Stimulated activated CD4-positive, alpha-beta T cell treated with anti-CD3 and anti-CD28 coated beads, Interleukin-1b, Interleukin-23, amount 100 ng/mL, for 1 hour (primary cell): ENCODE data around the gene CACFD1.
A peak's percentile ranks its signal among the peaks of the same experiment; 100 is the strongest.

Experiments used
- DNase-seq, 2 donors: peaks; one replicate each; pipeline ENCODE4 v3.0.0-alpha.2; 2020; ENCODE audit warnings: low read depth in 2 of 2

CACFD1 gene

DNA sequence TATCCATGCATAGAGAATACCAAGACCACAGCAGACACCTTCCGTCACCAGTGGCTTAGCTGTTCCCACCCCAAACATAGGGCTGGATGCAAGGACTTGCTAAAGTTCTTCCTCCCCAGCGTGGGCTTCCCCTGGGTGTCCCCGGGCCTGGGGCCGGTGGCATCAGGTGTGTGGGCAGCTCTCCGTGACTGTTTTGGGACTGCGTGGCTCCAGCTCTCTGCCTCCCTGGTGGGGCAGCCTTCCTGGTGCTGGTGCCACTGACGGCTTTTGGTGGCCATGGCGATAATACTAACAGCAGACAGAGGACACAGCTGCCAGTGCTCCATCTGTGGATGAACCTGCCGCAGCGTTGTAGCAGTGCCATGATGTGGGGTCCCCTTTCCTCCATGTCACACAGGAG lies 4.9 kb downstream of the CACFD1 start:
- no peak for DNase-seq

DNA sequence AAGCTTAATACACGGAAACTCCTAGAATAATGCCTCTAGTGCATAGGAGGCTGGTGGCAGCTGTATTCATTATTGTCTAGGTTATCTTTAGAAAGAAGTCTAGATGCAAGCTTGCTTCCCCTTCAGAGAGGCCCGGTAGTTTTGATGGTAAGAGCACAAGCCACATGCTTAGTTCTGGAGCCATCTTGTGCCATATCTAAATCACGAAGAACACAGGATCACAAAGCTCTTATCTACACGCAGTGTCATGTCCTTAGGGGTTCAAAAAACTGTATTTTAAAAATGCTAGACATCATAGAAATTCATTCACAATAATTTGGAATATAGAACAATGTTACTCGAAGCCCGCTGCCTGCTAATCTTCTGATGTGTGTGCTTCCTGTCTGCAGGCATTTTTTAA lies 6.2 kb downstream of the CACFD1 start:
- DNase-seq = no peak

DNA sequence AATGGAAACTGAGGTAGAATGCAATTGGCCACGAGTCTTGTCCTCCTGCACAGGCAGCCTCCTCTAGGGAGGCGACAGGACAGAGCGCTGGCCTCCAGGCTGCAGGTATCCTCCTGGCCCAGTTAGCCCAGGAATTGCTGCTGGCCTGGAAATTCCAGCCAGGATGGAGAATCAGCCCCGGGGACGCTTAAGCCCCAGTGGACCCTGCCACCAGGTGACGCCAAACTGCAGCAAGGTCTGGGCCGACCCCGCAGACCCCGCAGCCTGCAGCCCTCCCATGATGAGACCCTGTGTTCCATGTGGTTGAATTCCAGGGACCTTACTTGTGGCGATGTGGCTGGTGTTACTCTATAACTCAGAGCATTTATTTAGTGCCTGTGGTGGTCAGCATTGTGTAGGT lies 7.3 kb downstream of the CACFD1 start:
- DNase-seq = no peak

DNA sequence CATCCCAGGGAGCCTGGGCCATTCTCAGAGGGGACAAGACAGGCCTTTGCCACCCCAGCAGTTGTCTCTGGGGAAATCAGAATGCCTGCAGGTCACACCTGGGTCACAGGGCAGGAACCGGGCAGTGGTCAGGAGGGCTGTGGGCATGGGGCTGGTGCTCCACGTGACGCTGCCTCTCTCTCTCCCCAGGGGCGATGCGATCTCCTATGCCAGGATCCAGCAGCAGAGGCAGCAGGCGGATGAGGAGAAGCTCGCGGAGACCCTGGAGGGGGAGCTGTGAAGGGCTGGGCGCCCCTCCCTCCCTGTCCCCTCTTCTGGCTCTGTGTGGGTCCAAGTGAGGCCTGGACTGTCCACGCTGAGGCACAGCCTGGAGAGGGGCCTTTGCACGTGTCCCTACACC lies 8.6 kb downstream of the CACFD1 start:
- DNase-seq = no peak

GRCh38 chr9:133468777-133469421 lies 9.1 kb downstream of the CACFD1 start:
- DNase-seq = no peak

GRCh38 chr9:133470427-133470924 lies 10.7 kb downstream of the CACFD1 start:
- DNase-seq = no peak

DNA sequence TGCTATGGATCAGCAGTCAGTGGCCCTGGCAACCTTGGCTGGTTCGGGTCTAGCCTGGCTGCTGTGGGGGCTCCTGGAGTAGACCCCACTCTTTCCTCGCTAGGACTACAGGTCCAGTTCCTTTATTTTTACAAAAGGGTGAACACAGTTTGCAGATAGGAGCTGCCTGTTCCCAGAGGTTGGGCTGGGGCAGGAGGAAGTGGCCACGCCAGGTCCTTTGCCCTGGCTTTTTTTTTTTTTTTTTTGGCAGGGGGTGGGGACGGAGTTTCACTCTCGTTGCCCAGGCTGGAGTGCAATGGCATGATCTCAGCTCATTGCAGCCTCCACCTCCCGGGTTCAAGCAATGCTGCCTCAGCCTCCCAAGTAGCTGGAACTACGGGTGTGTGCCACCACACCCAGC lies 11.2 kb downstream of the CACFD1 start:
- DNase-seq = no peak

DNA sequence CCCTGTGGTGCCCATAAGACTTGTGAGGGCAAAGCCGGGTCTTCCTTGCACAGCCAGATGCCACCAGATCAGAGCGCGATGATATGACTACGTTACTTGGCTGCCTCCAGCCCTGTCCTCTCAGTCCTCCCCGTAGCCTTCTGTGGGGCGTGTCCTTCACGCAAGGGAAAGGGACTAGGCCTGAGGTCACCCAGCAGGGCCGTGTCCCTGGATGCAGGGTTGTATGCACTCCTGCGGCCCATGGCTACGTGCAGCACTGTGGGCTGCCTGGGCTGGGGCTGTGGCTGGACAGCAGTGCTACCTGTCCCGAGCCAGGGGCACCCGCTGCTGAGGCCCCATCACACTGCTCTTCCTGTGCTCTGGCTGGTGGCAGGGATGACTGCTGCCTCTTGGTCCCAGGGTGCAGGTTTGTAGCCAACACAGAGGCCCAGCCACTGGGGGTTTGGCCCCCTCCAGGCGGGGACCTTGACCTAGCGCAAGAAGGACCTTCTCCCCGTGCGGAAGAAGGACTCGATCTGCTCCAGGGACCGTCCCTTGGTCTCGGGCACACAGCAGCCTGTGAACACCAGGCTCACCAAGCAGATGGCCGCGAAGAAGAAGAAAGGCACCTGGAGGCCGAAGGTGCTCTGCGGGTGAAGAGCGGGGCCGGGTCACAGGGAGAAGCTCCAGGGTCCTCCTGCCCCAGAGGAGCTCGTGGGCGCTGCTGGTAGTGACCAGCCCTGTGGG lies 11.9 kb downstream of the CACFD1 start:
- DNase-seq = no peak

- no peak for DNase-seq
These were observed 12.5 kb downstream of the CACFD1 start for GRCh38 chr9:133472277-133472645.

GRCh38 chr9:133472753-133473378 lies 13.1 kb downstream of the CACFD1 start:
- no peak for DNase-seq

DNA sequence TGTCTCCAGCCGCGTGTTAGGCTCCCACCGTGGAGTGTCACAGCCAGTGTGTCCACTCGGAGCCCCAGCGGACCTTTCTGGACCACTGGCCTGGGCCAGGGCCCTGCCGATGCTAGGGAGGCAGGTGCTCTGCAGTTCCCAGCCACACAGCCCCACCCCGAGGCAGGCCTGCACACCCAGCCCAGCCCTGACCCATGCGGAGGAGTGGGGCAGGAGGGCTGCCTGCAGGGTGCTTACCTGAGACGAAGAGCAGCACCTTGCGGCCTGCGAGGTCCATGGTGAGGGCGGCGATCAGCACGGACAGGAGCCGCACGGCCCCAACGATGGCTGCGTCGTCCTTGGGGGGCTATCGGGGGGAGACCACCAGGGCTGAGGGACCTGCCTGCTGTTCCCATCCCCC lies 14.0 kb downstream of the CACFD1 start:
- DNase-seq = no peak

DNA sequence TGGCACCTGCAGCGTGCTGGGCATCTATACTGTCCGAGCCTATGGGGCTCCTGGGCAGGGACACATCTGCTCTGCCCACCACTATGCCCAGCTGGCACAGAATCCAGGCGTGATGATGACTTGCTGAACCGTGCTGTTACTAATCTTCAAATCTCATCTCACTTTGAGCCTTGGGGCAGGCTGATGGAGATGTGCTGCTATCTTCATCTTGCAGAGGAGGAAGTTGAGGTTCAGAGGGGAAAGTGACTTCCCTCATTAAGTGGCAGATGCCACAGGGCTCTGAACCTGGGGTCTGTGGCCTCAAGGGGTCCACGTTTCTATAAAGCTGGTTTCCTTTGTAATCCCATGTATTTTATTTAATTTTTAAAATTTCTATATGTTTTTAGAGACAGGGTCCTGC lies 14.4 kb downstream of the CACFD1 start:
- DNase-seq = no peak

DNA sequence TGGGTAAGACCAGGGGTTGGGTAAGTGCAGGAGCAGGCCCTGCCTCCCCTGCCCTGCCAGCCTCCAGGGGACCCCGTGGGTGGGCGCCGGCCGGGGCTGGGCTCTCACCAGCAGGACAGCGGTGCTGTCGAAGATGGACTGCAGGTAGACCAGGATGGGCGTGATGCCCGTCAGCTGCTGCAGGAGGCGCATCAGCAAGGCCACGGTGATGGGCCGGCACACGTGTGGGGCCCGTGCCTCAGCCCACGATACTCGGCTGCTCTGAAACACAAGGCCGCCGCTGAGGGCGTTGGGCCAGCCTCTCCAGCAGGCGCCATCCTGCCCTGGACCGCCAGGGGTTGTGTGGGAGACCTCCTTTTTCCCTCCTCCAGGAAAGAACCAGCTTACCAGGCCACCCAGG lies 15.1 kb downstream of the CACFD1 start:
- no peak for DNase-seq

DNA sequence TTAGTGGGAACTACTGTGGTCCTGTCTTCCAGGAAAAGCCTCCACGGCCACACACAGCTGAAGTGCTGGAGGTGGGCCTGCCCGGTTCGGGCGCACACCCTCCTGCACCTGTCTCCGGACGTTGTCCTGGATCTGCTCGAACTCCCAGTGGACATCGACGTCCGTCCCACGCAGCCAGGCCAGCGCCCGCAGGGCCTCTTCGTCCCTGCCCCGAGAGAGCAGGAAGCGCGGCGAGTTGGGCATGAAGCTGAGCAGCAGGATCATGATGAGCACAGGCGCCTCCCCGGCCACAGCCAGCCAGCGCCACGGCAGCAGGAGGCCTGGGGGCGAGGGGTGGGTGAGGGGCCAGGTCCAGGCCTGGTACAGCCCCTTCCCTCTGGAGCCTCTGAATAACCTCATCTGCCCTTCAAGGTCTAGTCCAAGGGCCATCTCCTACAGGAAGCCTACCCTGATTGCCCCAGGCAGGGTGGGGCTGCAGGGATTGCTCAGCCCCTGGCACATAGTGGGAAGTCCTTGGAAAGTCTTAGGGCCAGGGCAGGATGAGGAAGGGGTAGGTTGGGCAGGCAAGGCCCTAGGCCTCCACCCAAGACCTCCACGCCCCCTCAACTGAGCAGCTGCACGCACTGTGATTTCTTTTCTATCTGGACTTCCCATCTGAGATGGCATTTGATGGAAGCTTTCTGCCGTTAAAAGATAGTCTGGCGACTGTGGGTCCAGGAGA lies 15.7 kb downstream of the CACFD1 start:
- no peak for DNase-seq

DNA sequence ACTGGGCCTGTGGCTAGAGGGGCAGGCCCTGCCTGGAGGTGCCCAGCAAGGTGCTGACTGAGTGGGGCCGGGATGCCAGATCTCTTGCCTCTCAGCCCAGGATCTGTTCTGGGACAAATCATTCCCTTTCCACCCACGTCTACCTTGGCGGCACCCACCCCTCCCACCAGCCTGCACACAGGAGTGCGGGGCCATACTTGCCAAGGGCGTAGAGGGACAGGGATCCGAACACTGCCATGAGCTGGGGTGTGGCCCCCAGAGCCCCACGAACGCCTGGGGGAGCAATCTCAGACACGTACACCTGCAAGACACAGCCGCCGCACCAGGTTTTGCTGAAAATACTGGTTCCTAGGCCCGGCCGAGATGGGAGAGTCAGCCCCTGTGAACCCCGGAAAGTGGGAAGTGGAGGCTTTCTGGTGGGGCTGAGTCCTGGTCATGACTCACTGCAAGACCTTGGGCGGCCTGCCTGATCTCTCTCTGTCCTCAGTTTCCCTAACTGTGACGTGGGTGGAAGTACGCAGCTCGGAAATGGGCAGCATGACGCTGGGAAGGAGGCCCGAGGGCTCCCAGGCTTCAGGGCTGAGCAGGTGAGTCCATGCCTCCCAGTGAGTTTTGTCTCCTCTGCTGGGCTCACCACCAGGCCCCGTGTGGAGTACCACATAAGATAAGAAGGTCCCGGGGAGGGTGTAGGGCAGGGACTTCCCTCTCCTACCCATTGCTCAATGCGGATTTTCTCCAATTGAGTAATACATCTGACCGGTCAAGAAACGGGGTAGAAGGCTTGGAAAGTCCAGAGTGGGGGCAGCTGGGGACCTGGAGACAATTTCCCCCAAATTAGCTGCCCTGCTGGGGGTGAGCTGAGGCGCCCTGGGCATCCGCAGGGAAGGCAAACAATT lies 16.5 kb downstream of the CACFD1 start:
- no peak for DNase-seq

DNA sequence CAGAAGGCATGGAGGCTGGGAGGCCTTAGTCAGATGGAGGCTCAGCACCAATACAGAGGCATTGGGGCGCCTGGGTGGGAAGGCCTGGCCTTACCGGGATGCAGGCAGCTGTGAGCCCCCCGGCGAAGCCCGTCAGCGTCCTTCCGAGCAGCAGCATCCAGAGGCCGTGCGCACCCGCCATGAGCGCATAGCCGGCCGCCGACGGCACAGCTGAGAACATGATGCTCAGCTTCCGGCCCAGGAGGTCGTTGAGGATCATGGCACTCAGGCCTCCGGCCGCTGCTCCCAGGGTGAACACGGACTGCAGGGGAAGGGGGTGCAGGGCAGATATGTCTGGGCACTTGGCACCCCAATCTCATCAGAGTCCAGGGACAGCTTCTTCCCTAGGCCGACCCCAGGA lies 17.2 kb downstream of the CACFD1 start:
- DNase-seq = no peak

DNA sequence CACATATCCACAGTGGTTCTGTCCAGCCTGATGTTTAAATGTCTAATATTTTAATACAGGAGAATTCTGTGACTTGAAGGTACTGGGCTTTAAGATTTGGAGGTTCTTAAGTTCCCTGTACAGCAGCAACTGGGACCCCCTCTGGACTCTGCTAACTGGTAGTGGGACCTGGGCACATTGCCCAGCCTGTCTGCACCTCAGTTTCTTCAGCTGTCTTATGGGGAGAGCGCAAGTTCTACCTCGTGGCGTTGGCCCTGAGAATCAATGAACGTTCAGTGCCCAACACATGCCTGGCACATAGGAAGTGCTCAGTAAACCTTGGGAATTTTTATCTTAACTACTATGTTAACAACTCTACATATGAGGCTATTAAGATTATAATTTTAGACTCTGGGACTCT lies 17.7 kb downstream of the CACFD1 start:
- no peak for DNase-seq

DNA sequence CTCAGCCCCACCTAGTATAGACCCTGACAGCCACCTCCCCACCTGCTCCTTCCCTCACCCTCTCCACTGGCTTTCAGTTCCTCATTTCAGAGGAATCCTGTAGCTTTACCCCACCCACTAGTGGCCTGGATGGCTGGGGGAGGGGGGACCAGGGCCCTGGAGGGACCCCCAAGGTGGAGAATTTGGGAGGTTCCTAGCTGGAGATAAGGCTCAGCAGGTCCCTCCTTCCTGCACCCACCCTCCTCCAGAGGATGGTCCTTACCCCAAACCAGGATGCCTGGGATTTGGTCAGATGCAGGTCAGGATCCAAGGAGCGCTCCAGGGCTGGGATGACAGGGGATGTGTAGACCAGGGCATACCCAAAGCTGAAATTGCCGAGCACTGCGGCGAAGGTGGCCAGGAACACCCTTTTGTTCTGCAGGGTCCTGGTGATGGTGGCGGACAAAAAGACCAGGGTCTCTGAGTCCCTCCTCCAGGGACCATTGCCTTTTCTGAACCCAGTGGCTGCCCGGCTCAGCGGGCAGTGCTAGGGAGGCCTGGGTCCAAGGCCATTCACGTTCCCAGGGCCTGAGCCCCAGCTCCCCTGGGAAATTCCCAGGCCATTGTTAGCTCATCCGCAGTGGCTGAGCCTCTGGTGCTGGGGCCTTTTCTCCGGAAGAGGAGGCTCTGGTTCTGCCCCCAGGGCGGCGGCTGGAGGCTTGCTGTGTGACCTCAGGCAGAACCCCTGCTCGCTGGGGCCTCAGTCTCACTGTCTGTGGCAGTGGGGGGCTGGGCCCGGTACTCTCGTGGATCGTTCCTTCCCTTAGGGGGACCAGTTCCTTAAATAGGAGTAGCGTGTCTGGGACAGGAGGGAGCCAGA lies 18.4 kb downstream of the CACFD1 start:
- DNase-seq = no peak

GRCh38 chr9:133478851-133479711 lies 19.3 kb downstream of the CACFD1 start, which contains the start of gene SLC2A6:
SLC2A6 (minus strand) TSS chr9:133479099; CDS start chr9:133479059, 40 bp downstream.
- peak; percentile 53 to 54 for DNase-seq
